Upper lobe of left lung (tissue), 4 donors: Measurements from ENCODE around the gene CDH2.

Experiments used
- CTCF ChIP-seq, 6 experiments: fragments of 450-650 bp in 4 of 6; fragments of 200-600 bp in 2 of 6; sonication (generic) in 2 of 6; IDR thresholded peaks; one replicate each; pipeline ENCODE4 v1.5.1; 2016 to 2019; ENCODE audit warnings: antibody characterized with exemption in 6 of 6
- EP300 ChIP-seq, 4 donors: sonication (generic); formaldehyde crosslinking; IDR thresholded peaks; one replicate each; pipeline ENCODE4 v1.5.1; 2017; ENCODE audit warnings: antibody characterized with exemption in 4 of 4, control low read depth in 2 of 4
- POLR2A ChIP-seq, 4 donors: fragments of 450-650 bp; IDR thresholded peaks; one replicate each; pipeline ENCODE4 v1.5.1; 2016 to 2017; ENCODE audit warnings: antibody characterized with exemption in 4 of 4, mild to moderate bottlenecking in 2 of 4
- POLR2AphosphoS5 ChIP-seq, 2 donors: sonication (generic); formaldehyde crosslinking; IDR thresholded peaks; one replicate each; pipeline ENCODE4 v1.5.1; 2017; ENCODE audit warnings: antibody characterized with exemption in 2 of 2

- no peak for TF ChIP-seq POLR2A (IDR thresholded peaks at IDR 0.05)
- no peak for TF ChIP-seq CTCF (IDR thresholded peaks at IDR 0.05)
- TF ChIP-seq EP300 (IDR thresholded peaks at IDR 0.05), result no peak
- no peak for TF ChIP-seq POLR2AphosphoS5 (IDR thresholded peaks at IDR 0.05)
Measured at GRCh38 chr18:28067346-28067745, 109.6 kb downstream of the CDH2 start.
